GM21737 (cell line): ENCODE measurements around the gene P3H2.

ENCODE experiments used
- ATAC-seq: cut with Tn5 transposase; IDR thresholded peaks from one replicate; pipeline ENCODE4 v1.9.1; 2021; ENCODE audit warnings: mild to moderate bottlenecking, moderate library complexity; ENCODE audit not compliant: unreplicated experiment

The P3H2 gene

DNA sequence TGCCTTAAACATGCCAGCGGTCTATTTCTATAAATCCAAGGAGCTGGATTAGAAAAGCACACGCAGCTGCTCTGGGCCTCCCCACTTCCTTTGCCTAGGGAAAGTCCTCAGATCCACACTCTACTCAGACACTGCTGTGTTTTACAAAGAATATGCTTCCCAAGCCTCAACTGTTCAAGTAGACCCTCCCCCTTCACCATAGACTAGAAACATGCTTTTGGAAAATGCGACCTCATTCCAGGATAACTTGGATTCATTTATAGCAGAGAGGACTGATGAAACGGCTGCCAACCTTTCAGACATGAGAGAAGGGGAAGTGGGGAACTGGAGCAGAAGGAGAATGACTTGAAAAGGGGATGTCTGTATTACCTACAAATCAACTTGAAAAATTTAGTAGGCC lies 64.0 kb downstream of the P3H2 start:
- no peak for ATAC-seq

DNA sequence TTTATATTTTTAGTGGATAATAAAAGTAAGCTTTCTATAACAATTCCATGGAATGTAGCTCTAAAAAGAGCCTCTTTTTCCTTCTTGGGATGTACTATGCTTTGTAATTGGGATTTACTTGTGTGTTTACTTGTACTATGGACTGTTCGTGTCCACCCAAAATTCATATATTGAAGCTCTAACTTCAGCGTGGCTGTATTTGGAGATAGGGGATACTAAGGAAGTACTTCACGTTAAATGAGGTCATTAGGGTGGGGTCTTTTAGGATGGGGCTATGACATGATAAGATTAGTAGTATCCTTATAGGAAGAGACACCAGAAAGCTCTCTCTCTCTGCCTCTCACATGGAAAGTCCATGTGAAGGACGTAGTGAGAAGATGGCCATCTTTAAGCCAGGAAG lies 64.9 kb downstream of the P3H2 start:
- no peak for ATAC-seq

DNA sequence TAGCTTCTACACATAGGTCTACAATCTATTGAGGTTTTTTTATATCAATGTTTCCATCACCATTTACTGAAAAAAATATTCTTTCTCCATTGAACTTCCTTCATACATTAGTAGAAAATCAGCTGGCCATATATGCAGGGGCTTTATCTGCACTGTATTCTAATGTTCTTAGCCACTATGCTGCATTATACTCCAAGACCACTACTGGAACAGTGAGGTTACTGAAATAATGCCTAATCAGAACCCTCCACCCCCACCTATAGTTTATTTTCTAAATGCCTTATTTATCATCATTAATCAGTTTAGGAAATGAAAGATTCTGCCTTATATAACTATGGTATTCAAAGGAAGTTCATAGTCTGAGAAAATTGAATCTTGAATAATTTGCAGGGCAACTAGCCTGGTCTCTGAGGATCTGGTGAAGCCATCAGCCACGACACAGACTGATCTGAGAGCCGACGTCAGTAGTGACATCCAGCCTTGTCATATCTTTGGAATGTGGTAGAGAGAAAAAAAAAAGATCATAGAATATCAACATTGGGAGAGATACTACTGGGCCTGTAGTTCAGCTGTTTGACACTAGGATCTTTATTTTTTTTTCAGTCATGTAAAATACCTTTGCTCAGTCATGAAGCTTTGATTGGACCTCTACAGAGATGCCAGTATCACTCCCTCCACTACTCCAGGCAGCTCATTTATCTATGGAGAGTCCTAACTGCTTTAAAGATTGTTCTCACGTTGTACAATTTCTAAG lies 66.6 kb downstream of the P3H2 start:
- ATAC-seq = no peak

DNA sequence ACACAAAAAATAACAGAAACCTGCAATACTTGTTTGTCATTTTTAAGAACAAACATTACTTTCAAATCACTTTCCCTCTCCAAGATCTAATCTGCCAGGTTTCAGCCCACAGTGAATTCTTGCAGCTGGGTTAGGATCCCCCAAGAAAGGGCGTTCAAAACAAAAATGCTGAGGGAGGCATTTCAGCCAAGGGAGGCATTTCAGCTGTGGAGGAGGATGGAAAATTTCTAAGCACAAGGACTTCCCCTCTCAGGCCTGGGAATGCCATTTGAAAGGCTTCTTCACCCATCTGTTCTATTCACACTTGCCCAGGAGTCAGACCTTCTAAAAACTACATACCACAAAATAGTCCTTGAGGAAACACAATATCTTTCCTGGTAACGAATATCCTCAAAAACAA lies 69.1 kb downstream of the P3H2 start:
- ATAC-seq = no peak

DNA sequence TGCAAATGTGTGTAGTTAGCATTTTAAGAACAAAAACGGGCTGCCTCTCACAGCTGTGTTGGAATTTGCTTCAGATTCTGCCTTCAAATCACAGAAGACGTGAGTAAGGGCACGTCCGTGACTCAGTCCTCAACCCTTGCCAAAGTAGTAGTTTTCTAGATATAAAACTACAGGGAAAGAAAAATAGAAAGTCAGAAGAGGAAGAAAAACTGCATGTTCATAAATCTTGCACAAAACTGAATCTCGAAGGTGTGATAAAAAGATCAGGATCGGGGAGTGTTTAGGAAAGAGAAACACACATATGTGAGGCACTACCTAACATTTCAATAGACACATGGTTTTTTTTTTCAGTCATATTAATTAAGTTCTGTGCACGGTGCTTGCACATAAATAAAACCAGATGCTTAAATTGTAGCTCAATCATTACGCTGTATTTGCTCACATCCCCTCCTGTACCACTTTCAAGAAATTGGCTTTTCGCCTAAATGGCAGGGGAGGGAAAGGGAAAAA lies 71.7 kb downstream of the P3H2 start:
- ATAC-seq = no peak

DNA sequence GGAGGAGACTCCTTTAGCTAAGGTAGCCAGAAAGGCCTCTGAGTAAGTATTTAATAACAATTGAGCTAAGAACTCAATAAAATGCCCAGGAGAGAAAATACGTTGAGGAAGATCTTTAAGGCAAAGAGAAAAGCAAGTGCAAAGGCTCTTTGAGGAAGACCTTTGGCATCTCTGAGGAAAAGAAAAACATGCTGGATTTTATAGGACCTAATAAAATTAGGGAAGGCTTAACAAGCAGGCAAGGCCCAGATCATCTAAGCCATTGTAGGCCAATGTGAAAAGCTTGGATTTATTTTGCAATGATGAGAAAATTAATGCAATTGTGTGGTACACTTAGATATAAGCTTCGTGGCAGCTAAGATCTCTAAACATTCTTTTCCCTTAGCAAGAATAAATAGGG lies 75.7 kb downstream of the P3H2 start:
- ATAC-seq = no peak

DNA sequence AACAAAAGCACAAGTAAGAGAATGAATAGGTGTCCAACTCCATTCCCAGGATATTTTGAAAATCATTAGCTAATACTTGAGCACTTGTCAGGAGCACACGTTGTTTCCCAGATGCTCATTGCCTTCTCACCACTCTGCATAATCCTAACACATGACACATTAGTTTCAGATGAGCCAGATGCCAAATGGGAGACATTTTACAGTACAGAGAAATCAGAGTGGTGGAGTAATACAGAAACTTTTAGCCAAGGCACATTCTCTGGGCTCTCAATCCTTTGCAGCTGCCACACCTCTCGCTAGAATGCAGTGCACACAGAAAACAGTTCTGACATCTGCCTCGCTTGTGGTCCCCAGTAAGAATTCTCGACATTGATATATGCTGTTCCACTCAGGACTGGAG lies 76.6 kb downstream of the P3H2 start:
- ATAC-seq = no peak

DNA sequence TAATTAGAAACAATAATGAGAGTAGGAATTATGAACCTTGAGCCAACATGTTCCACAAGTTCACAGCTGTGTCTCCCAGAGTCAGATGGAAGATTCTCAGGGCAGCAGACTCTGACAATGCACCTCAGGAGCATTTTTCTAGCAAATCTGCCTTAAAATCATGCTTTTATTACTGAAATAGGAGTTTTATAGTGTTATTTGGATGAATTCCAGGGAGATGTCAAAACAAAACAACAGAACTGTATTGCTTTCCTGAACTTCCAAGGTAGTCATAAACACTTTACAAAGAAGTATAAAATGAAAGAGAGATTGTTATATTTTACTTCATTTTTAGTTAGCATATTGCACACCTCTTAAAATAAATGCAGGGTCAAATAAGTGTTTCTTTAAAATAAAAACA lies 77.0 kb downstream of the P3H2 start:
- no peak for ATAC-seq

DNA sequence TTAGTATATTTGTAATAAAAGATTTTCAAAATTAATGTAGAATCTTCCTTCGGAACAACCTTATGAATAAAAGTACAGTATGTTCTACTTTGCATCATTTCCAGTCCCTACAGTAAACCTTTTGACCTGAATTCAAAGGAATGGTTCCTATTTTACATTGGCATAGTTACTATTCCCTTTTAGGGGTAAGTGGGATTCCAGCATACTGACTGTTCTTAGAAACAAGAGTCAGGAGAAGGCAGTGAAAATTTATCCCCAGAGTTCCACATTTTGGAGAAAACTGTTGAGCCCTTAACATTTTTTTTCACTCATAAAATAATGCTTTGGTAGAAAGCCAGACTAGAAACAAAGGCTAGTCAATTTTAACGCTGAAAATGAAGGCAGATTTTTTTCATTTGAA lies 78.1 kb downstream of the P3H2 start:
- ATAC-seq = no peak

DNA sequence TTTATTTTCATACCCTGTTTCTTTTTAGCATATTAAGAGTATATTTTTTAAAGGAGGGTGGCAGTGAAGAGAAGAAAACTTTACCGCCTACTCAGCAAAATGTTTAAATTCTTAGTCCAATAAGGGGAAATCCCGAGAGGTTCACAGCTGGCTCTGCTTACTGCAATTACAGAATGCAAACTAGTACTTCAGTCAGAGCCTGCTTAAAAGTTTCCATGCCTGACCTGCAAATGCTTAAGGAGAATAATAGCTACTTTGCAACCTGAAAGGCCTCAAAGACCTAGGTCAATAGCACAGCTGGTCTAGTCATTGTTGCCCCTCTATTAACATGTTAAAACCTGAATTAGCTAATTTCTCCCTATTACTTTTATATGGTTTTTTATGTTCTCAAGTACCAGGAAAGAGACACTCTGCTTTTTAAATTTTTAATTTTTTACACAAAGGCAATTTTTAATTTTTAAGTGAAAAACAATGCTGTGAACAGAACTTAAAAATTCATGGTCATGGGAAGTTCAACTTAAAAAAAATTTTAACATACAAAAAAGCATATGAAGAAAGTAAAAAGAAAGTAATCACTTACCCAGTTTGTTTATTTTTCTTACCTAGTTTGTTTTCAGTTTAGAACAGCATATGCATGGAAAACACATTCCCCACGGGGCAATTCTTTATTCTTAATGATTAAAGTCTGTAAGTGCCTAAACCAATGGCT lies 79.2 kb downstream of the P3H2 start:
- no peak for ATAC-seq

DNA sequence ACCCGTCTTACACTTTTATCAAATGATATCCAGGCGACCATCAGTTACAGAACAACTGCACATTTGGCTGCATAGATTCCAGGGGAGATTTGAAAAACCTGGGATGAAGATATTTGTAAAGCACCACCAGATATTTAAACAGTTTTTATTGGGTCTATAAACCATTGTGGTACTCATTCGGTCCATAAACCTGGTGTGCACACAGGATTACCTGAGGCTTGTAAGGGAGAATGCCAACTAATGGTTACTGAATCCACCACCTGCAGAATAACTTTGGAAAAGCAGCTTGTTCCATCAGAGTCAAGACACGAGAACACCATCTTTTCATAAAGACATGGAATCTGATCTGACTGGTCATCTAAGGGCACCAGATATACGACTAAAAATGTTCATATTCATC lies 80.6 kb downstream of the P3H2 start:
- no peak for ATAC-seq

DNA sequence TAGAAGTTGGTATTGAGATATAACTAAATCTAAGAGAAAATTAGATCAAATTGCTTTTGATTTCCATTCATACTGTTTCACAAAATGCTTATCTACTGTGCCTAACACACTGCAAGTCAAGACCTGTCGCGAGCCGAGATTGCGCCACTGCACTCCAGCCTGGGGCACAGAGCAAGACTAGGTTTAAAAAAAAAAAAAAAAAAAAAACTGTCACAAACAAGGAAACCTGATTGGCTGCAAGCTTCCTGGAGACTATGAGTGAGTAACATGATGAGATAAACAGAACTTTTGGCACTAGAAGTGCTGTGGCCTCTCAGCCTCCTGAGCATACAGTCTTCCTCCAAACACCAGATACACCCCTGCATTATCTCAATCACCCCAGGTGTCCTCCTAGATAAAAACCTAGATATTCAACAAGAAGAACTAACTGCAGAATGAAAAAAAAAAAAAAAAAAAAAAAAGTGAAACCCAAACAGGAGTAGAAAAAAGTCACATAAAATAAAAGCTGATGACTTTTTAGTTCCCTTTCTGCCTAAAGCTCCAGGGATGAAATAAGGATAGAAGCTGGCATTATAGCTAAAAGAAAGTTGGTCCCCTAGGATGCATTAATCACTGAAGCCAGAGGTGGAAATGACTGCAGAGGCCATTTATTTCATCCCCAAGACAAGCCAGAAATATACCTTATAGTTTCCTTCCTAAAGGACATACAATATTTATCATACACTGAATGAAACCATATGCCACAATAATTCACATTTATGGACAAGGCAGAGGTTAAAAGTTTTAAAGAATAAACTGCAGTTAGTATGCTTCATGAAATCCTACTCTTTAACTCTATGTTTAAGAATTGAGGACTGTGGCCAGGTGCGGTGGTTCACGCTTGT lies 82.4 kb downstream of the P3H2 start:
- ATAC-seq = no peak

DNA sequence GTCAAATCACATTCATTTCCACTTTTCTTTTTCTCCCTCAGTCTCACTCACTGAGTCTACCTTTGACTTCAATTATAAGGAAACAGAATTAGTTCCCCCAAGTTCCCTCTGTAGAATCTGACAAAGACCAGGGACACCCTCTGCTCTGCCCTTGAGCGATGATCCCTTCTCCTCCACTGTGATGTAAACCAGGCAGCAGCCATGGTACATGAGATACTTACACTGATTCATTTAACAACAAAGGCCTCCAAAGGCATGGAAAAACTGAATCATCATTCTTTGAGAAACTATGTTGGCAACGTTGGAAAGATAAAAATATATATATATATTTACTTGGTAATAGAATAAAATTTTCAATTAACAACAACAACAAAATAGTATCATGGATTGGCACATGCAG lies 84.1 kb downstream of the P3H2 start:
- no peak for ATAC-seq

DNA sequence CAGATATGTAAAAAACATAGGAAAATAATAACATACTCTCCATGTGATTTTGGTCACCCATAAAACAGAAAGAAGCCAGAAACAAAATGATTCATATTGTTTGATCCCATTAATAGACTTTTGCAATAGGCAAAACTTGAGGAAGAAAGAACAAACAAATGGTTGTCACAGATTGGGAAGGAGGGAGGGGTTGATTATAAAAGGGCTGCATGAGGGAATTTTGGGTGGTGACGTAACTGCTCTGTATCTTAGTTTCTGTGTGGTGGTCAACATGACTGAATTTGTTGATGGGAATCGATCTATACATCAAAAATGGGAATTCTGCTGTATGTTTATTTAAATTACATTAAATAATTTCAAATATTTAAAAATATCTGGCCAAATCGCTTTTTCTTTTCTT lies 86.3 kb downstream of the P3H2 start:
- no peak for ATAC-seq

DNA sequence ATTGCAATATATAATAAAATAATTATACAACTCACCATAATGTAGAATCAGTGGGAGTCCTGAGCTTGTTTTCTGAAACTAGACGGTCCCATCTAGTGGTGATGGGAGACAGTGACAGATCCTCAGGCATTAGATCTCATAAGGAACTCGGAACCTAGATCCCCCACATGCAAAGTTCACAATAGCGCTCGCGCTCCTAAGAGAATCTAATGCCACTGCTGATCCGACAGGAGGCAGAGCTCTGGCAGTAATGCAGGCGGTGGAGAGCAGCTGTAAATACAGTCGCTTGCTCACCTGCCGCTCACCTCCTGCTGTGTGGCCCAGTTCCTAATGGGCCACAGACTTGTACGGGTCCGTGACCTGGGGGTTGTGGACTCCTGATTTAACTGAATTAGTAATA lies 87.8 kb downstream of the P3H2 start:
- ATAC-seq = no peak

DNA sequence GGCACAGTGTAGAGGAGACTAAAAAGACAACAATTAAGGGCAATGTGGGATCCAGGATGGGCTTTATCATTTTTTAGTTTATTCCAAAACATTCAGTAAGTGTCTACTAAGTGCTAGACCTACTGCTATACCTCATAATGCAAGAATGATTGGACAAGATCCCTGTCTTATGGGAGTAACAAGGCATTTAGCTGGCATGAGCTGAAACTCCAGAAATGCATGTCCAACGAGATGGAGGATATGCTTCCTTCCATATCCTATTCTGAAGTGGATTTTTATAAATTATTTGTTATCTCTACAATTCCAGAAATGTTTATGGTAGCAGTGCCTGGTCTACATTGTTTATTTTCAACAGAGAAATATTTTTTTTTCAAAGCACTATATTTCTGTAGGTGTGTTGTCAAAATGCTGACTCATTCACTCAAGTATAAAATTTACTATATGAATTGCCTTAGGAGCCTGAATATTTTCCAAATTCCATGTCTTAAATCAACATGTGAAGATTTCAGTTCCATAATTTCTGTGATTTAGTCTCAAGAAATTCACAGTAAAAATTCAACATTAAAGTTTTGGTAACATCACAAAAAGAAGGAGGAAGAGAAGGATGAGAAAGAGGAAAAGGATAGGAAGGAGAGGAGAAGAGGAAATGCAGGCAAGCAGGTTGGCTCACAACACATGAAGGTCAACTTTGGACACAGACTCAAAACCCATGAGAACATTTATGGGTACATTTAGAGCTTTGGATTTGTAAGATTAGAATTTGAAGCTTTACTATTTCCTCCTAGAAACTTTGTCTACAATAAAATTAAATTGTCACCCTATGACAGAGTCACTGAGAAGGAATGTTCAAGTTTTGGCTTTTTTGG lies 88.6 kb downstream of the P3H2 start:
- no peak for ATAC-seq

DNA sequence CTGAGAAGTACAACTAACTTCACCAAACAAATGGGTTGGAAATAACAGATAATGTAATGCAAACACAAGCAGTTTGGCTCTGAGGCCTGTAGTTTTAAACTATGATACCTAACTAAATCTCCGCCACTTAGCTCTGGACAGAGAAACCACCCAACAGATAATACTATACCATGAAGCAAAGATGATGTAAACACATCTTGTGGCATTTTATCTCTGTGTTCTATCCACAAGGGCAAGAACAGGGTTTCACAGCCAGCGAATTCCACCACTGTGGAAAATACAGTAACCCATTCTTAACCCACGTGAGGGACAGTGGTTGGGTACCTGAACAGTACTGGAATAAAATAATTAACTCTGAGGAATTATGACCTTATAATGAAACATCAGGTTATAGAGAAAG lies 93.6 kb downstream of the P3H2 start:
- ATAC-seq = no peak

DNA sequence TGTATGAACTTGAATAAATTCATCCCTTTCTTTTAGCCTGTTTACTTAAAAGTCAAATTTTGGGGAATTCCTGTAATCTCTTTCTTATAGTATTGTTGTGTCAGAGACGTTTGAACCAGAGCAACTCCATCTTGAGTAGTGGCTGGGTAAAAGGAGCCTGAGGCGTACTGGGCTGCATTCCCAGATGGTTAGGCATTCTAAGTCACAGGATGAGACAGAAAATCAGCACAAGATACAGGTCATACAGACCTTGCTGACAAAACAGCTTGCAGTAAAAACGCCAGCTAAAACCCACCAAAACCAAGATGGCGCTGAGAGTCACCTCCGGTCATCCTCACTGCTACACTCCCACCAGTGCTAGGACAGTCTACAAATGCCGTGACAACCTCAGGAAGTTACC lies 94.5 kb downstream of the P3H2 start:
- no peak for ATAC-seq

DNA sequence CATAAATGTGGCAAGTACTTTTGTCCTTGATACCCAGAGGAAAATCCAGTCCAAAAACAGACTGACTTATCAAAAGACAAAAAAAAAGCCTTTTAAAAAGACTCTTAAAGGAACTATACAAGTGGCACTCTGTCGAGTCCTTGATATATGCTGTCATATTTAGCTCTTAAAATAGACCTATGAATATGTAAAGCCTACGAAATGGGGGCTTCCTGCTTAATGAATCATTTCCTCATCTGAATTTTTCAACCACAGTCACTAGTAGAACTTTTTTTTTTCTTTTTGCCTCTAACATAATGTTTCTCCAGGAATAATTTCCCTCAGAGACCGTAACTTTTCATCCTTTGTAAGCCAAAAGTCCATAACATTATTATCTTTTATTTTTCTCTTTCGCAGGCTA lies 95.8 kb downstream of the P3H2 start:
- no peak for ATAC-seq

DNA sequence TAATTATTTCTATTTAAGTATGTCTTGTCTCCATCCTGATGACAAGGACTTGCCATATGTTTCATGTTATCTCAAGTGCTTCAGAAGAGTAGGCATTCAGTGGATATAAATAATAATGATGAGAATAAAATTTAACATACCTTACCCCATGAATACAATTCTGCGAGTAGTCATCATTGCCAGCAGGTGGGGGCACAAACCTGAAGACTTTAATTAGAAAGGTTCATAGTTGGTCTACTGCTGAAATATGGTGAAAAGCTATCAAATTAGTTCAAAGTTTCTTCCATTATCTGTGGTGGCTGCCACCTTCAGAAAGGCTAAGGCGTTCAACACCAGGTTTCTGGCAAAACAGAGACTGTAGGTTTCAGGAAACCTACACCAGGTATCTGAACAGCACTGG lies 100.9 kb downstream of the P3H2 start:
- ATAC-seq = no peak

DNA sequence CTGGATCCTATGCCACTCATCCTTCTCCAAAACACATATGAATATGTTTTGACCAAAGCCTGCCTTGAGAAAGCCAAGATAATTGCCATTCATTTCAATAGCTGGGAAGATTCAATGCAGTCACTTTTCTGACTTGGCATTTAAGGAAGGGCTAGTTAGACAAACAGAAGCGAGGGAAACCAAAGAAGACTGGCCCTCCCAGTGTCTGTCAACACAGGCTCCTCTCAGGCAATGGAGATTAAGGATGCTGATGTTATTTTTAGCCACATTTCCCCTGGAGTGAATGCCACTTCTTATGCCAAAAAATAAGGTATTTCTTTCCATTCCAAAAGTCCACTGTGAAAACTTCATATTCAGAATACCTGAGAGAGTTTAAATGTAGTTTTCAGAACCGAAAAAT lies 101.7 kb downstream of the P3H2 start:
- no peak for ATAC-seq
